Prostate gland (tissue), 2 donors: ENCODE data around the gene ALDH1L1.
"Not testable (repeated sequence)": the region's sequence is repeated elsewhere in the genome, so short reads cannot be mapped to it uniquely, and the experiment has no call there.

ENCODE experiments used
- POLR2A ChIP-seq: fragments of 450-650 bp; IDR thresholded peaks from one replicate; pipeline ENCODE4 v1.6.1; 2016; ENCODE audit warnings: antibody characterized with exemption, mild to moderate bottlenecking
- POLR2AphosphoS5 ChIP-seq: sonication (generic); formaldehyde crosslinking; IDR thresholded peaks from one replicate; pipeline ENCODE4 v1.6.1; 2017; ENCODE audit warnings: antibody characterized with exemption
- TF ChIP-seq, protein P1 (sequence below), 4 experiments: fragments of 200-600 bp in 2 of 4; fragments of 450-650 bp in 2 of 4; sonication (generic) in 2 of 4; IDR thresholded peaks; 1 replicate in 3 of 4; 2 replicates in 1 of 4; pipeline ENCODE4 v1.5.1; 2016 to 2019; ENCODE audit warnings: antibody characterized with exemption in 4 of 4, mild to moderate bottlenecking in 2 of 4, moderate library complexity in 2 of 4

- TF ChIP-seq, protein P1, sequence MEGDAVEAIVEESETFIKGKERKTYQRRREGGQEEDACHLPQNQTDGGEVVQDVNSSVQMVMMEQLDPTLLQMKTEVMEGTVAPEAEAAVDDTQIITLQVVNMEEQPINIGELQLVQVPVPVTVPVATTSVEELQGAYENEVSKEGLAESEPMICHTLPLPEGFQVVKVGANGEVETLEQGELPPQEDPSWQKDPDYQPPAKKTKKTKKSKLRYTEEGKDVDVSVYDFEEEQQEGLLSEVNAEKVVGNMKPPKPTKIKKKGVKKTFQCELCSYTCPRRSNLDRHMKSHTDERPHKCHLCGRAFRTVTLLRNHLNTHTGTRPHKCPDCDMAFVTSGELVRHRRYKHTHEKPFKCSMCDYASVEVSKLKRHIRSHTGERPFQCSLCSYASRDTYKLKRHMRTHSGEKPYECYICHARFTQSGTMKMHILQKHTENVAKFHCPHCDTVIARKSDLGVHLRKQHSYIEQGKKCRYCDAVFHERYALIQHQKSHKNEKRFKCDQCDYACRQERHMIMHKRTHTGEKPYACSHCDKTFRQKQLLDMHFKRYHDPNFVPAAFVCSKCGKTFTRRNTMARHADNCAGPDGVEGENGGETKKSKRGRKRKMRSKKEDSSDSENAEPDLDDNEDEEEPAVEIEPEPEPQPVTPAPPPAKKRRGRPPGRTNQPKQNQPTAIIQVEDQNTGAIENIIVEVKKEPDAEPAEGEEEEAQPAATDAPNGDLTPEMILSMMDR (IDR thresholded peaks at IDR 0.05): not testable (repeated sequence)
- not testable (repeated sequence) for TF ChIP-seq POLR2AphosphoS5, POLR2A
Measured at GRCh38 chr3:126066676-126067075, 113.7 kb downstream of the ALDH1L1 start.
